GM19372 (cell line): ENCODE results near the gene RCAN2.
"Not testable (repeated sequence)": the region's sequence is repeated elsewhere in the genome, so short reads cannot be mapped to it uniquely, and the experiment has no call there.

Experiments used
- ATAC-seq: cut with Tn5 transposase; IDR thresholded peaks from one replicate; pipeline ENCODE4 v1.9.1; 2021; ENCODE audit warnings: mild to moderate bottlenecking, low read depth, moderate library complexity; ENCODE audit not compliant: unreplicated experiment

The RCAN2 gene

GRCh38 chr6:46393161-46393939 is 97.9 kb downstream of the RCAN2 start:
- no peak for ATAC-seq

DNA sequence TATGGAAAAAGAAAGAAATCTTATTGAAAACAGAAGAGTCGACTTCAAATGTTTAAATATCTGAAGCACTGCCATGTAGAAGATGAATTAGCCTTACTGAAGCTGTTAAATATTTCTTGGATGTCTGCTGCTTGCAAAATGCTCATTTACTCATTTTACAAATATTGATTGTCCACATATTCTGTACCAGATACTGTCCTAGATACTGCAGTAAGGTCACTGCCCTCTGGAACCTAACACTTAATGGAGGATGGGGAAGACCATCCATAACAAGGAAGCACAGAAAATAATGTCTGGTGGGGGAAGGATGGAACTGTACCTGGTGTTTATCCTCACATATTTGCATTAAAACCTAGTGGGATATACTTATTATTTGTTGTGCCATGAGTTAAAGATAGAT is 99.0 kb downstream of the RCAN2 start:
- ATAC-seq: no peak

- no peak for ATAC-seq
Observed at GRCh38 chr6:46390153-46390876, 100.9 kb downstream of the RCAN2 start.

- not testable (repeated sequence) for ATAC-seq
Observed at GRCh38 chr6:46387728-46388127, 103.5 kb downstream of the RCAN2 start.

GRCh38 chr6:46381579-46381978 is 109.7 kb downstream of the RCAN2 start:
- no peak for ATAC-seq

- ATAC-seq: no peak
Observed at GRCh38 chr6:46381057-46381456, 110.2 kb downstream of the RCAN2 start.

DNA sequence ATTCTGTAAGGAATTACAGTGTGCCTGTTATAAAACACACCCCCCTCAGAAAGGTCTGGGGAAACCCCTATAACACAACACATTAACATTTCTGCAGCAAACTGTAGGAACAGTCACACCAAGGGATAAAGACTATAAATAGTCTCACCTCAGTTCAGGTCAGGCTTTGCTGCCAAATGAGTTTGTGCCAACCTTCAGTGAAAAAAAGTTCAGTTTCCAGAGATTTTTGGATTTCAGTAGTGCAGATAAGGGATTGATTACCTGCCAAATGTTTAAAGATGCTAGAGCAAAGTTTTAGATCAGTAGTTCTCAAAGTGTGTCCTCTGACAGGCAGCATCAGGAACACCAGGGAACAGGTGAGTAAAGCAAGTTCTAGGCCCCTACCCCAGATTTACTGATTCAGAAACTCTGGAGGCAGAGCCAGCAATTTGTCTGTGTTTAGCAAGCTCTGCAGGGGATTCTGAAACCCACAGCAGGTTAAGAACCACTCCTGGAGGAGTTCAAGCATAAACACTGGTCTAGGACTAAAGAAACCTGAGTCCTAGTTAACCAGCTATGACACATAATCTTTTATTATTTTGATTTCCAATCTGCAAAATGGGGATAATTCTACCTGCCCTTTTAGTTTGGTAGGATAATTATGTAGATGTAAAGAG is 111.0 kb downstream of the RCAN2 start:
- ATAC-seq: no peak

DNA sequence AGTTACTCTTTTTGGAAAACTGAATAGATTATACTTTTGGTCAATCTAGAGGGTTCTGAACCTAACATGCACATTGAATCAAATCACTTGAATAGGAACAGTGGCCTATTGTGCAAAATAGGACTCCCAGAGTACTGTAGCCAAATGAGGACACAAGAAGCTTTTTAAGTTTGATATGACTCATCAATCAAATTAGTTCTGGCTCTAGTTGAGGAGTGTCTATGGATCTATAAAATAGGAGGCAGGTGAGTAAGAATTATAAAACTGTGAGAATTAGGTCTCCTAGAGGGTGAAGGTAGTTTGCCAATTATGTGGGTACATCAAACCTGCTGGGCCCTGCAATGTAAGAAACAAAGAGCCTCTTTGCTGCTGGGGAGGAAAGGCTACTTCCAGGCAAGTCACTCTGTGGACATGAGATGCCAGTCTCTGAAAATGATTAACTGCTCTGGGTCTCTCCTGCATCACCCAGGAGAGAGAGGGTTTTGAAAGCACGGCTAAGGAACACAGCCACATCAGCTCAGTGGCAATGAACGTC is 112.3 kb downstream of the RCAN2 start:
- ATAC-seq: no peak

DNA sequence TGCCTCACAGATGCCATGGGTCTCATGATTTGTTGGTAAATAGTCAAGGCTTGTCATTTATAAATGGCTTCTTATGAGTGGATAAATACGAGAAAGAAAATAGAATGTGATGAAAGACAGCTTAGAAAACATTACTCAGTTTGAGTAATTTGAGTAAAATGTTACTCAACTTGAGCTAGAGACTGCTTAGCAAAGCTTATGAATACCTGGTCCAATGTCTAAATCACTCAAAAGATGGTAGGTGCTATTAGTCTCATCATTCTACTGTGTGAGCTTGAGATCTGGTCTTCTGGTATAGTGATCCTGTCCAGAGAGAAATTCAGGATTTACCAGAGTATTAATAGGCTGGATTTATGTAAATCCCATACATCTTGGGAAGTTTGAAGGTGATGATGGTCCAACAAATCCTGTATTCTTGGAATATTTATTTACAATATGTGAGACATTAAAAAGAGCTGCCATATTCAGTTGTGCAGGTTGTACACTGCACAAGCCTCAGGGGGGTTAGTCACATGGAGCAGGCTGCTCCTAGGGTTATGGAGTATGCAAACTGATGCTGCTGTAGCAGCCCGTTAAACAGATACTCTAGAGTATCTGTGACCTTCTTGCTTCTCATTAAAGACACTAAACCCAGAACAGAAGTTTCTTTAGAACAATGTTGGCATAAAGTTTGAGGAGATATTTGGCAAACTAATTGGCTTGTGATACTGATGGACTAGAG is 112.9 kb downstream of the RCAN2 start:
- no peak for ATAC-seq

GRCh38 chr6:46377209-46377608 is 114.0 kb downstream of the RCAN2 start:
- no peak for ATAC-seq

- ATAC-seq: peak; percentile 92
Observed at GRCh38 chr6:46376562-46377061, 114.6 kb downstream of the RCAN2 start.

DNA sequence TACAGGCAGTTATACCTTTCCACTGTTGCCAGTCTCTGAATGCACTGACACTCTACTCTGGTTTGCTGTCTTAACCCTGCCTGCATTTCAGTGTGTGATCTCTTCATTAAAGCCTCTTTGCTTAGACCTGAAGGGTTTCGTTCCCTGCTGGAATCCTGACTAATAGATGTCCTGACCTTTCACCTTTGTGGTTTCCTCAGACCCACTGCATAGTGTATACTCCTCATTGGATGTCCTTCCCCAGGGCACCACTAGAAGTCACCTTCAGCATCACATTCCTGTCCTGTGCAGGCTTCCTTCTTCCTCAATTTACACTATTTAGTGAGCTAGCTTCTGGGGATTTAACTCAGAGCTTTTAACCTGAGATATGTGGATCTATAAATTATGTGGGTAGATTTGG is 120.6 kb downstream of the RCAN2 start:
- no peak for ATAC-seq

GRCh38 chr6:46368169-46368536 is 123.1 kb downstream of the RCAN2 start:
- no peak for ATAC-seq

GRCh38 chr6:46367354-46368168 is 123.7 kb downstream of the RCAN2 start:
- no peak for ATAC-seq

- ATAC-seq: no peak
Observed at GRCh38 chr6:46366190-46366900, 124.9 kb downstream of the RCAN2 start.

GRCh38 chr6:46357591-46357990 is 133.7 kb downstream of the RCAN2 start:
- no peak for ATAC-seq

DNA sequence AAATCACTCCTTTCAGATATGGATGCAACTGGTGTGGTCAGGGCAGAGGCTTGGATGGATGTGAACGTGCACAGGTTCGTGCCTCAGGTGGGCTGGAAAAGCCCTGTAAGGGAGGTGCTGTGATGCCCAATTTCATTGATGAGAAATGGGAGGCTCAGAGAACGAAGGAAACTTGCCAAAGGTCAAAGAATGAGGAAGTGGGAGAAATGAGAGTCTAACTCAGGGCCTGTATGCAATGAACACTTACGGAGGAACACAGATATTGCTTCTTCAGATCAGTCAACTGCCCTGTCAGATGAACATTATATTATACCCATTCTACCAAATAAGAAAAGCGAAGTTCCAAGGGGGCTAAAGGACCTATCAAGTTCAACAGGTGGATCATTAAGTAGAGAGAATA is 134.7 kb downstream of the RCAN2 start:
- no peak for ATAC-seq

DNA sequence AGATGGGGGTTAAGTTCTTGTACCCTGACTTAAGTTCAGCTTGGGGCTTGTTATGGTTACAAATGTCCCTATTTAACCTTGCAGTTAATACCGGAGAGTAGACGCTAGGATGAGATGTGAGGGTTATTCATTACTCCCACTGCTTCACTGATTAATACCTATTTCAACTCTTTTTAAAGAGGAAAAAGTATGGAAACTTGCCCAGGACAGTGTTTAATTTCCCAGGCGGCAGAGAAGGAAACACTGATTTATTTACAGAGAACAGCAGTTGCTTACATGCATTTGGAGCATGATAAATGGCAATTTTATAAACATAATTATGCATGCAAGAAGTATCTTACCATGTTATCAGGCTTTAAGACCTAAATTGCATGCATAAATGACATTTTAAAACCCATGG is 137.7 kb downstream of the RCAN2 start:
- ATAC-seq: no peak
